Measurements from ENCODE around the gene SYAP1.
"Not testable (repeated sequence)": the region's sequence is repeated elsewhere in the genome, so short reads cannot be mapped to it uniquely, and the experiment has no call there.

Gene SYAP1

GRCh38 chrX:16726347-16726988 is 7.1 kb downstream of the SYAP1 start:
- DNase-seq, result not testable (repeated sequence)

GRCh38 chrX:16727637-16728036 is 8.2 kb downstream of the SYAP1 start:
- no peak for DNase-seq

- no peak for DNase-seq
Observed at GRCh38 chrX:16730450-16730849, 11.0 kb downstream of the SYAP1 start.

- DNase-seq, result no peak
Observed at GRCh38 chrX:16733013-16733412, 13.6 kb downstream of the SYAP1 start.

- no peak for DNase-seq
Observed at GRCh38 chrX:16737024-16737423, 17.6 kb downstream of the SYAP1 start.

GRCh38 chrX:16739574-16739973 is 20.2 kb downstream of the SYAP1 start:
- peak; percentile 19 to 32 for DNase-seq

- no peak for DNase-seq
Observed at GRCh38 chrX:16743604-16744325, 24.4 kb downstream of the SYAP1 start.

GRCh38 chrX:16745102-16745501 is 25.7 kb downstream of the SYAP1 start:
- DNase-seq, result no peak

GRCh38 chrX:16745659-16746058 is 26.2 kb downstream of the SYAP1 start:
- no peak for DNase-seq

GRCh38 chrX:16748425-16748824 is 29.0 kb downstream of the SYAP1 start:
- no peak for DNase-seq

- DNase-seq, result no peak
Observed at GRCh38 chrX:16750136-16750535, 30.7 kb downstream of the SYAP1 start.

- no peak for DNase-seq
Observed at GRCh38 chrX:16754019-16754418, 34.6 kb downstream of the SYAP1 start.

GRCh38 chrX:16756724-16757123 is 37.3 kb downstream of the SYAP1 start:
- no peak for DNase-seq

- DNase-seq, result not testable (repeated sequence)
Observed at GRCh38 chrX:16761500-16761899, 42.1 kb downstream of the SYAP1 start.

- no peak for DNase-seq
Observed at GRCh38 chrX:16762579-16762978, 43.2 kb downstream of the SYAP1 start.

GRCh38 chrX:16765594-16765993 is 46.2 kb downstream of the SYAP1 start:
- no peak for DNase-seq

- DNase-seq, result no peak
Observed at GRCh38 chrX:16770970-16771482, 51.6 kb downstream of the SYAP1 start.

- DNase-seq, result no peak
Observed at GRCh38 chrX:16771483-16772398, 52.3 kb downstream of the SYAP1 start.

GRCh38 chrX:16772460-16772859 is 53.0 kb downstream of the SYAP1 start:
- no peak for DNase-seq

GRCh38 chrX:16774746-16775145 is 55.3 kb downstream of the SYAP1 start:
- no peak for DNase-seq

- no peak for DNase-seq
Observed at GRCh38 chrX:16778545-16778944, 59.1 kb downstream of the SYAP1 start.

- DNase-seq, result no peak
Observed at GRCh38 chrX:16778993-16779392, 59.6 kb downstream of the SYAP1 start.

- DNase-seq, result not testable (repeated sequence)
Observed at GRCh38 chrX:16779815-16780214, 60.4 kb downstream of the SYAP1 start.

Measured in AML-193 (cell line).